Measurements from ENCODE around the gene LIPG. TPM values are rescaled to one million over a fixed set of nuclear protein-coding genes. Genes with fewer than 3 reads are reported as not detected.

Gene LIPG
- total RNA-seq, 1 donor from 2014 or later: not detected

DNA sequence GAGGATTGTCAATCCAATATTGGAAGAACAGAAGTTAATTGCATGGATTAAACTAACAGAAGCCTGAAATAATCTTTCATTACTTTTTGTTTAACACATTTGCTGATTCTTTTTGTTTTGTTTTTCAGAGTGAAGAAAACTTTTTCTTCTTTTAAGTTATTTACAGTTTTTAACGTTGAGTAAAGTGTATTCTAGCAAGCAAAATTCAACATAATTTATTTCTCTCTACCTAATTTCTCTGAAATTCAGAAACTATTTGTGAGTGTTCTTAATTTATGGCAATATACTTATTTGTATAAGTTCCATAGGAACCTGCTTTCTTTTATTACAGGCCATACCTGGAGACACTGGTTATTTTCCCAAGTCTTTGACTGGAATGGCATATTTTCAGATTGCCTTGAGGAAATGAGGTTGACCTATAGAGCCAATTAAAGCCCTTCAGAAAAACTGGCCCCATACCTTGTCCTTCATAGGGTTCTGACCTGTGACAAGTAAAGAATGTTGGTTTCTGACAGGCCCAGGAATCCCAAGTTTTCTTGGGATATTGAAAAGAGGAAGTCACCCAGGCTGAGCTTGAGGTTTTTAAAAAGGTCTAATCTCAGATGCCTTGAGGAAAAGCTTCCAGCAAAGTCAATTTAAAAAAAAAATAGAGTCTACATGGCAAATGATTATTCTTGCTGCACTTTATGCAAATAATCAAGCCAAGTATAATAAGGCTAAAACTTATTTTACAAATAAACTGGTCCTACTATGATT is 26.8 kb upstream of the LIPG start:
- Histone ChIP-seq H3K27me3 (ENCODE audit: low read depth) (peaks cover 5% of the 10 kb centered on the region), H3K4me1 (no peaks in the 10 kb centered on the region), H3K4me3 (no peak overlapping the region), H3K36me3 (no peaks in the 10 kb centered on the region), H3K9me3 (replicated peaks) (no peaks in the 10 kb centered on the region), H3K27ac (replicated peaks) (no peak overlapping the region)
- TF ChIP-seq, protein P1, sequence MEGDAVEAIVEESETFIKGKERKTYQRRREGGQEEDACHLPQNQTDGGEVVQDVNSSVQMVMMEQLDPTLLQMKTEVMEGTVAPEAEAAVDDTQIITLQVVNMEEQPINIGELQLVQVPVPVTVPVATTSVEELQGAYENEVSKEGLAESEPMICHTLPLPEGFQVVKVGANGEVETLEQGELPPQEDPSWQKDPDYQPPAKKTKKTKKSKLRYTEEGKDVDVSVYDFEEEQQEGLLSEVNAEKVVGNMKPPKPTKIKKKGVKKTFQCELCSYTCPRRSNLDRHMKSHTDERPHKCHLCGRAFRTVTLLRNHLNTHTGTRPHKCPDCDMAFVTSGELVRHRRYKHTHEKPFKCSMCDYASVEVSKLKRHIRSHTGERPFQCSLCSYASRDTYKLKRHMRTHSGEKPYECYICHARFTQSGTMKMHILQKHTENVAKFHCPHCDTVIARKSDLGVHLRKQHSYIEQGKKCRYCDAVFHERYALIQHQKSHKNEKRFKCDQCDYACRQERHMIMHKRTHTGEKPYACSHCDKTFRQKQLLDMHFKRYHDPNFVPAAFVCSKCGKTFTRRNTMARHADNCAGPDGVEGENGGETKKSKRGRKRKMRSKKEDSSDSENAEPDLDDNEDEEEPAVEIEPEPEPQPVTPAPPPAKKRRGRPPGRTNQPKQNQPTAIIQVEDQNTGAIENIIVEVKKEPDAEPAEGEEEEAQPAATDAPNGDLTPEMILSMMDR (IDR thresholded peaks at IDR 0.05; ENCODE audit: borderline replicate concordance): no peak
- no peak for DNase-seq
- intact Hi-C loops (cut with micrococcal nuclease): no loop called here

DNA sequence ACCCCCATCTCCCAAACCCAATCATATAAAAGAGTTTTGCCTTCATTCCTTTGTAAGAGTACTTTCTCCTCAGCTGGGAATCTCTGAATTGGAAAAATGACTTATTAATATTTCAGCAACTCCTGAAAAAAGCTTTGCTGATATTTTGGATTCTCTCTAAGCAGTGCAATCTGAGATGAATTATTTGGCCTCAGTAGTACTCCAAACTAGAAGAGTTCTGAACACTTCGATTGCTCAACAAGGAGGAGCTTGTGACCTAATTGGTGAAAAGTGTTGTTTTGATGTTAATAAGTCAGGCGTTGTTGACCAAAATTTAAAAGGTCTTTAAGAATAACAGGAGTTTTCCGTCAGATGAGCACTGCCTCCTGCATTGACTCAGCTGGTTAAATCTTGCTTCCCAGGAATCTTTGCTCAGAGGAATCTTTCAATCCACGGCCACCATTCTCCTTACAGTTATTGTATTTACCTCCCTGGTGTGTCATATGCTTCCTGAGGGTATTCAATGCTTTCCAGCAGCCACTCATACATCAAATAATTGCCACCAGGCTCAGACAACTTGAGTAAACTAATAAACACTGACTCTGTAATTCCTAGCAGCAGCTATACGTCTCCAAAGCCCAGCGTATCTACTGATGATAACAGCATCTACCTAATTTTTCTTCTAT is 24.5 kb upstream of the LIPG start:
- no peaks in the 10 kb centered on the region for H3K4me1 ChIP-seq
- H3K9me3 ChIP-seq (replicated peaks): no peaks in the 10 kb centered on the region
- no peak overlapping the region for H3K27ac ChIP-seq (replicated peaks)
- H3K36me3 ChIP-seq: no peaks in the 10 kb centered on the region
- TF ChIP-seq, protein P1 (IDR thresholded peaks at IDR 0.05; ENCODE audit: borderline replicate concordance): no peak
- DNase-seq: no peak
- intact Hi-C loops (cut with micrococcal nuclease): no loop called here
- no peak overlapping the region for H3K4me3 ChIP-seq
- no peaks in the 10 kb centered on the region for H3K27me3 ChIP-seq (ENCODE audit: low read depth)

DNA sequence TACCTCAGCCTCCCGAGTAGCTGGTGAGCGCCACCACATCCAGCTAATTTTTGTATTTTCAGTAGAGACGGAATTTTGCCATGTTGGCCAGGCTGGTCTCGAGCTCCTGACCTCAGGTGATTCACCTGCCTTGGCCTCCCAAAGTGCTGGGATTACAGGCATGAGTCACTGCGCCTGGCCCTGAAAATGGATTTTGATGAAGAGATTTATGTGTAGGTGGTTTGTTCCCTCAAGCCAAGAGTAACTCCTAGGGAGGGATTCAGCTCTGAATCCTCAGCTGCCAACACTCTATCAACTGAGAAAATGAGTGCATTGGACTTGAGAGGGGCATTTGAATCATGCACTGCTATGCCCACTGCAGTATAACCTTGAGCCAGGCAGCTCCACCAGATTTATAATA is 17.5 kb upstream of the LIPG start:
- no peaks in the 10 kb centered on the region for H3K4me1 ChIP-seq
- peaks cover 14% of the 10 kb centered on the region for H3K27me3 ChIP-seq (ENCODE audit: low read depth)
- DNase-seq: no peak
- no peaks in the 10 kb centered on the region for H3K36me3 ChIP-seq
- H3K4me3 ChIP-seq: no peak overlapping the region
- H3K27ac ChIP-seq (replicated peaks): no peak overlapping the region
- intact Hi-C loops (cut with micrococcal nuclease): no loop called here
- H3K9me3 ChIP-seq (replicated peaks): no peaks in the 10 kb centered on the region
- TF ChIP-seq, protein P1 (IDR thresholded peaks at IDR 0.05; ENCODE audit: borderline replicate concordance): no peak

DNA sequence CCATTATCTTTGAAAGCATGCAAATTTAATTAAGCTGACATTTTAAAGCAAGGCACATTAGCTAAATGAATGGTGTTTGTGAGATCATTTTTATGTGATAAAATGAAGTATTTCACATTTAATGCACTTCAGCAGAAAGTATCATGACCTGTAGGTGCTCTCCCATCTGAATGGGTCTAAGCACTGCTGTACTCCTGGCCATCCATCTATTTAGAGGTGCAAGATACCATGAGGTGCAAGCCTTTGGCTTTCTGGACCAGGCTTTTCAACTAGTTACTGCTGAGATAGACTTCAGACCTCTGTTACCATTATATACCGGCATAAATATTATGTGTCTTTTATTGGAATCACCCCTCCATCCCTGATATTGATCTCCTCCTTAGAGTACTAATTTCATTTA is 15.6 kb upstream of the LIPG start:
- intact Hi-C loops (cut with micrococcal nuclease): no loop called here
- no peak overlapping the region for H3K27ac ChIP-seq (replicated peaks)

DNA sequence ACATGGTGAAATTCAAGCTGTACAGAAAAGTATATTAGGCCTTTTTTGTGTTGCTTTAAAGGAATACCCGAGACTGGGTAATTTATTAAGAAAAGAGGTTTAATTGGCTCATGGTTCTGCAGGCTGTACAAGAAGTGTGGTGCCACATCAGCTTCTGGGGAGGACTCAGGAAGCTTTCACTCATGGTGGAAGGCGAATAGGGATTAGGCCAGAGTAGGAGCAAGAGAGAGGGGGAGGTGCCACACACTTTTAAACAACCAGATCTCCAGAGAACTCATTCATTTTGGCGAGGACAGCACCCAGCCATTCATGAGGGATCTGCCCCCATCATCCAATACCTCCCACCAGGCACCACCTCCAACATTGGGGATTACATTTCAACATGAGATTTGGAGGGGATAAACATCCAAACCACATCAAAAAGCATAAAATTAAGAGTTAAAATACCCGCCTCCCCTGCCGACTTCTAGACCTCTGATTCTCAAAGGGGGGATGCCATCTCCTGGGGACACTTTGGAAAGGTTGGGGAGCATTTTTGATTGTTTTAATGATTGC is 15.1 kb upstream of the LIPG start:
- Histone ChIP-seq H3K9me3 (replicated peaks) (no peaks in the 10 kb centered on the region), H3K27ac (replicated peaks) (no peak overlapping the region), H3K4me3 (no peak overlapping the region), H3K27me3 (ENCODE audit: low read depth) (peaks cover 26% of the 10 kb centered on the region), H3K4me1 (no peaks in the 10 kb centered on the region), H3K36me3 (no peaks in the 10 kb centered on the region)
- TF ChIP-seq, protein P1 (IDR thresholded peaks at IDR 0.05; ENCODE audit: borderline replicate concordance): no peak
- no peak for DNase-seq
- intact Hi-C loops (cut with micrococcal nuclease): no loop called here

More for the DNA sequence above, 15.6 kb upstream of the LIPG start:
- Histone ChIP-seq H3K27me3 (ENCODE audit: low read depth) (peaks cover 22% of the 10 kb centered on the region), H3K36me3 (no peaks in the 10 kb centered on the region), H3K4me1 (no peaks in the 10 kb centered on the region), H3K4me3 (no peak overlapping the region), H3K9me3 (replicated peaks) (no peaks in the 10 kb centered on the region)
- TF ChIP-seq, protein P1 (IDR thresholded peaks at IDR 0.05; ENCODE audit: borderline replicate concordance): no peak
- DNase-seq: no peak
